HFFc6 (cell line): ENCODE data around the gene PRTN3. TPM values are rescaled to one million over a fixed set of nuclear protein-coding genes. Genes with fewer than 3 reads are reported as not detected.

Source experiments
- DNase-seq: peaks from one replicate; pipeline ENCODE4 v3.0.0-alpha.2; 2018
- H3K27ac Mint-ChIP-seq: 2 replicates; pipeline ENCODE4 v1.8.0; 2020; ENCODE audit warnings: mild to moderate bottlenecking, mixed read lengths
- H3K27me3 Mint-ChIP-seq: 2 replicates; pipeline ENCODE4 v1.8.0; 2021; ENCODE audit warnings: mild to moderate bottlenecking, moderate library complexity, mixed read lengths; ENCODE audit not compliant: insufficient read depth
- H3K36me3 Mint-ChIP-seq: 2 replicates; pipeline ENCODE4 v1.8.0; 2021; ENCODE audit warnings: low read depth, mixed read lengths
- H3K4me1 Mint-ChIP-seq: 2 replicates; pipeline ENCODE4 v1.8.0; 2020; ENCODE audit warnings: low read depth, mixed read lengths
- H3K4me3 Mint-ChIP-seq: 2 replicates; pipeline ENCODE4 v1.8.0; 2020; ENCODE audit warnings: mild to moderate bottlenecking, moderate library complexity, mixed read lengths
- H3K9me3 Mint-ChIP-seq: 2 replicates; pipeline ENCODE4 v1.8.0; 2020; ENCODE audit warnings: mild to moderate bottlenecking, mixed read lengths
- CTCF ChIP-seq: fragments of 200-600 bp; sonication (generic); IDR thresholded peaks from 2 replicates; pipeline ENCODE4 v1.5.0; 2021; ENCODE audit warnings: antibody characterized with exemption, mild to moderate bottlenecking
- total RNA-seq, 6 experiments: library from RNA; stranded (reverse); fragmentation: NEBNext Ultra II Directional; extraction: Animal tissue kit (Norgen Biotek cat#: 25700); gene quantifications; 2 replicates in 1 of 6; 3 replicates in 5 of 6; pipeline ENCODE4 v1.2.3, GENCODE V29; 2021

PRTN3 gene
- total RNA-seq, 6 experiments from 2014 or later = not detected

GRCh38 chr19:810883-811489 is 29.8 kb upstream of the PRTN3 start:
- peaks cover 31% of the 10 kb centered on the region for H3K27me3 Mint-ChIP-seq
- peaks cover 43% of the 10 kb centered on the region for H3K36me3 Mint-ChIP-seq
- TF ChIP-seq CTCF = no peak
- no peak overlapping the region for H3K27ac Mint-ChIP-seq
- H3K4me1 Mint-ChIP-seq = no peaks in the 10 kb centered on the region
- DNase-seq = no peak
- no peak overlapping the region for H3K4me3 Mint-ChIP-seq
- peaks cover 12% of the 10 kb centered on the region for H3K9me3 Mint-ChIP-seq

DNA sequence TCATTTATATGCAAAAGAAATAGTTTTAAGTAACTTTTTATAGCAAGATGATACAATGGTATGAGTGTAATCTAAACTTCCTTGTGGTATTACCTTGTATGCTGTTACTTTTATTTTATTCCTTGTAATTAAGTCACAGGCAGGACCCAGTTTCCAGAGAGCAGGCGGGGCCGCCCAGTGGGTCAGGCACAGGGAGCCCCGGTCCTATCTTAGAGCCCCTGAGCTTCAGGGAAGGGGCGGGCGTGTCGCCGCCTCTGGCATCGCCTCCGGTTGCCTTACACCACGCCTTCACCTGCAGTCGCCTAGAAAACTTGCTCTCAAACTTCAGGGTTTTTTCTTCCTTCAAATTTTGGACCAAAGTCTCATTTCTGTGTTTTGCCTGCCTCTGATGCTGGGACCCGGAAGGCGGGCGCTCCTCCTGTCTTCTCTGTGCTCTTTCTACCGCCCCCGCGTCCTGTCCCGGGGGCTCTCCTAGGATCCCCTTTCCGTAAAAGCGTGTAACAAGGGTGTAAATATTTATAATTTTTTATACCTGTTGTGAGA is 29.2 kb upstream of the PRTN3 start:
- H3K4me1 Mint-ChIP-seq = no peaks in the 10 kb centered on the region
- DNase-seq = no peak
- H3K27ac Mint-ChIP-seq = no peak overlapping the region
- no peak for TF ChIP-seq CTCF
- no peak overlapping the region for H3K4me3 Mint-ChIP-seq
- peaks cover 48% of the 10 kb centered on the region for H3K36me3 Mint-ChIP-seq
- H3K9me3 Mint-ChIP-seq = peaks cover 13% of the 10 kb centered on the region
- H3K27me3 Mint-ChIP-seq = peaks cover 33% of the 10 kb centered on the region

DNA sequence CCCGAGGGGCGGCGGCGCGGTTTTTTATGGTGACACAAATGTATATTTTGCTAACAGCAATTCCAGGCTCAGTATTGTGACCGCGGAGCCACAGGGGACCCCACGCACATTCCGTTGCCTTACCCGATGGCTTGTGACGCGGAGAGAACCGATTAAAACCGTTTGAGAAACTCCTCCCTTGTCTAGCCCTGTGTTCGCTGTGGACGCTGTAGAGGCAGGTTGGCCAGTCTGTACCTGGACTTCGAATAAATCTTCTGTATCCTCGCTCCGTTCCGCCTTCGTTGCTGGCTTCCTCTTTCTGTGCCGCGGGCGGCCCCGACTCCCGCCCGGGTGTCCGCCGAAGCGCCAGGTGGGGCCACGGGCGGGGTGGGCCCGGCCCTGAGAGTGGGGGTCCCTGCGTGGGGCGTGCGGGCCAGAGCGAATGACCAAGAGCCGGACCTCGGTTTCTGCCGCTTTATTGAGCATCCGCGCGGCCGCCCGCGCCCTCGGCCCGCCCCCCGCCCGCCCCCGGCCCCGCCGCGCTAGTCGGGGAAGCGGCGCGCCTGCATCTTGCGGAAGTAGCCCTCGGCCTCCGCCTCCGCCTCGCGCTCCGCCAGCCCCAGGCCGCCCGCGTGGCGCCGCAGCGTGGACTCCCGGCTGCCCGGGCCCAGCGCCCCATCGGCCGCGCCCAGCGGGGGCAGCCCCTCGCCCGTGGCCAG is 28.6 kb upstream of the PRTN3 start:
- DNase-seq = no peak
- Mint-ChIP-seq H3K9me3 (peaks cover 13% of the 10 kb centered on the region), H3K27me3 (peaks cover 31% of the 10 kb centered on the region), H3K4me1 (no peaks in the 10 kb centered on the region), H3K36me3 (peaks cover 50% of the 10 kb centered on the region), H3K27ac (no peak overlapping the region), H3K4me3 (no peak overlapping the region)
- no peak for TF ChIP-seq CTCF

GRCh38 chr19:812747-813218 is 28.0 kb upstream of the PRTN3 start:
- no peaks in the 10 kb centered on the region for H3K4me1 Mint-ChIP-seq
- peaks cover 45% of the 10 kb centered on the region for H3K36me3 Mint-ChIP-seq
- H3K27ac Mint-ChIP-seq = no peak overlapping the region
- H3K9me3 Mint-ChIP-seq = peaks cover 13% of the 10 kb centered on the region
- no peak for TF ChIP-seq CTCF
- peaks cover 30% of the 10 kb centered on the region for H3K27me3 Mint-ChIP-seq
- H3K4me3 Mint-ChIP-seq = no peak overlapping the region
- no peak for DNase-seq

DNA sequence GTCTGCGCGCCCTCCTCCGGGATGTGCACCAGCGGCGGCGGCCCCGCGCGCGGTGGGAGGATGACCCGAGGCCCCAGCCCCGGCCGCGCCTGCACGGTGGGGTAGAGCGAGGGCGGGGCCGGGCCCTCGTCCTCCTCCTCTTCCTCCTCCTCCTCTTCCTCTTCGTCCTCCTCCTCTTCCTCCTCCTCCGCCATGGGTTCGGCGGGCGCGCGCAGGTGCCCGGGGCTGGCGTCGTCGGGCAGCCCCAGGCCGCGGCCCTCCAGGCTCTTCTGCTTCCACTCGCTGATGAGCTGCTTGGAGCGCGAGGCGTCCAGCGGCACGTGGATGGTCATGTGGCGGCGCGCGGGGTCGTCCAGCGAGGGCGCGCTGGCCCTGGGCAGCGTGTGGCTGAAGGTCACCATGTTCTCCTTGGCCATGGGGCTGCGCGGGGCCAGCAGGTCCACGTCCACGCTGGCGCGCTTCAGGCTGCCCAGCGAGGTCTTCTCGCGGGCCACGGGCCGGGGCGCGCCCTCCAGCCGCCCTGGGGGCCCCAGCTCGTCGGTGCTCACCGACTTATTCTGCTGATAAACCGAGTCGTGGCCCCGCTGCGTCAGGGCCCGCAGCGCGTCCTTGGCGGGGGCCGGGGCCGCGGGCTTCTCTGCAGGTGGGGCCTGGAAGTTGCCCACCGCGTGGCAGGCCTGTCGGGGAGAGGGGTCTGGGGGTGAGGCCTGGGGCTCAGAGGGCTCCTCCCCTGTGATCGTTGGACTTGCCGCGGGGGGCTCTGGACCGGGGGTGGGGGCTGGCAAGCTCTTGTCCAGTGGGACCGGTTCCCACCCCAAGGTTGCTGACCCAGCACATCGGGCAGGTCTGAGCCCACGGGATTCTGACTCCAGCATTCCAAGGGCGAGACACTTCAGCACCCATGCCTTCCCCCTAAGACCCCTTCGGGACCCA is 27.3 kb upstream of the PRTN3 start:
- DNase-seq = no peak
- Mint-ChIP-seq H3K4me3 (no peak overlapping the region), H3K9me3 (peaks cover 13% of the 10 kb centered on the region), H3K36me3 (peaks cover 42% of the 10 kb centered on the region), H3K27me3 (peaks cover 30% of the 10 kb centered on the region), H3K4me1 (no peaks in the 10 kb centered on the region), H3K27ac (no peak overlapping the region)
- TF ChIP-seq CTCF = no peak
